ENCODE data around the gene EDAR. TPM values are rescaled to one million over a fixed set of nuclear protein-coding genes. Genes with fewer than 3 reads are reported as not detected.

Gene EDAR
- polyA plus RNA-seq, 1 experiment: not detected

DNA sequence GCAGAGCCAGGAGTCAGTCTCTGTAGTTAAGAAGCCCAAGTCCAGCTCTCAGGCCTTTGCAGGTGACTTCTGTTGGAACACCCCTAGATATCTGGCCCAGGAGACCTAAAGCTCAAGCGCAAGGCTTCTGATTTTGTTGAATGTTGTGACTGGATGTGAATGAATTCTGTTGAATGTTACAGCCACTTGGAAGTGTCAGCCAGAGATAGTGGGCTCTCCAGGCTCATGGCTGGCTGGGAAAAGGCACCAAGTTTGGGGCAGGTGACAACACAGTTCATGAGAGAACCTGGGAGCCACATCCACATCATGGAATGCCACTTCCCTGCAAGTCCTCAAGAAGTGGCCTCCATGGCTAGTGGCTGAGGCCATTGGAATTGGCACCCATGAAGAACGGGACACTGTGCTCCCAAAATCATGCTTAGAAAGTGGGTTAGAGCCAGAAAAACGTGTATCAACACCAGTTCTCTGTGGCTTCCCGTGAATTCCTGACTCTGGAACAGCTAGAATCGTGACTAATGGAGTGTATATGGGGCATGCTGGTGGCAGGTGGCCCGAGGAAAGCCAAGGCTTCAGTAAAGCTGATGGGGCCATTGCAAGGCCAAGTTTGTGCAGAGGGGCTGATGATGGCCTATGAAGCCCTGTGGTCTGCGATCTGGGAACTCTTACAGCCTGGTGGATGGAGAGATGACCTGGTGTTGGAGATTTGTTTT is 30.2 kb downstream of the EDAR start:
- ChIA-PET CTCF (no interaction called here), POLR2A (no interaction called here)
- TF ChIP-seq, protein P1, sequence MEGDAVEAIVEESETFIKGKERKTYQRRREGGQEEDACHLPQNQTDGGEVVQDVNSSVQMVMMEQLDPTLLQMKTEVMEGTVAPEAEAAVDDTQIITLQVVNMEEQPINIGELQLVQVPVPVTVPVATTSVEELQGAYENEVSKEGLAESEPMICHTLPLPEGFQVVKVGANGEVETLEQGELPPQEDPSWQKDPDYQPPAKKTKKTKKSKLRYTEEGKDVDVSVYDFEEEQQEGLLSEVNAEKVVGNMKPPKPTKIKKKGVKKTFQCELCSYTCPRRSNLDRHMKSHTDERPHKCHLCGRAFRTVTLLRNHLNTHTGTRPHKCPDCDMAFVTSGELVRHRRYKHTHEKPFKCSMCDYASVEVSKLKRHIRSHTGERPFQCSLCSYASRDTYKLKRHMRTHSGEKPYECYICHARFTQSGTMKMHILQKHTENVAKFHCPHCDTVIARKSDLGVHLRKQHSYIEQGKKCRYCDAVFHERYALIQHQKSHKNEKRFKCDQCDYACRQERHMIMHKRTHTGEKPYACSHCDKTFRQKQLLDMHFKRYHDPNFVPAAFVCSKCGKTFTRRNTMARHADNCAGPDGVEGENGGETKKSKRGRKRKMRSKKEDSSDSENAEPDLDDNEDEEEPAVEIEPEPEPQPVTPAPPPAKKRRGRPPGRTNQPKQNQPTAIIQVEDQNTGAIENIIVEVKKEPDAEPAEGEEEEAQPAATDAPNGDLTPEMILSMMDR (IDR thresholded peaks at IDR 0.05; ENCODE audit: low read depth, low read length): no peak
- Histone ChIP-seq H3K27ac (ENCODE audit: low read depth, low read length) (no peak overlapping the region), H3K4me3 (ENCODE audit: low read depth, low read length) (no peak overlapping the region), H3K9me3 (ENCODE audit: control insufficient read depth, insufficient read depth, low read length) (no peaks in the 10 kb centered on the region; the same call in 1 of the 2 replicates), H3K27me3 (ENCODE audit: control insufficient read depth, insufficient read depth, low read length) (peaks cover 45% of the 10 kb centered on the region)
- no peak for DNase-seq (ENCODE audit: low read depth, low spot score)

DNA sequence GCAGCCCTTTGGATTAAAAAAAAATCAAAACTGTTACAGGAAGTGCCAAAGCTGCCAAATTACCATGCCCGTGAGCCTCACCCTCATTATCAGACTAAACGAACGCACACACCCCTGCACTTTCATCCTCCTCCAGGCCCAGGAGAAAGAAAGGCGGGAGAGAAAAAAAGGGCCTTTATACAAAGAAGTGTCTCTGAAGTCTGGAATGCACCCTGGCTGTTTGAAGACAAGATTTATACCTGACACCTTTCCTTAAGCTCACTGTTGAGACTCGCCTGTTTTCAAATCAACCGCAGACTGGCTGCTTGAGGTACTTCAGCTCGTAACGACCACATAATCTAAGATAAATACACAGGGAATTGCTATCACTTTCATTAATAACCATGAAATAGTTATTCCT is 31.0 kb downstream of the EDAR start:
- Histone ChIP-seq H3K27me3 (ENCODE audit: control insufficient read depth, insufficient read depth, low read length) (peaks cover 51% of the 10 kb centered on the region), H3K9me3 (ENCODE audit: control insufficient read depth, insufficient read depth, low read length) (no peaks in the 10 kb centered on the region; the same call in 1 of the 2 replicates), H3K27ac (ENCODE audit: low read depth, low read length) (no peak overlapping the region), H3K4me3 (ENCODE audit: low read depth, low read length) (no peak overlapping the region)
- CTCF ChIA-PET: interaction anchor here (0.6 kb wide), 1 partner anchor 18 kb away, joined by 3 read pairs; no protein-coding TSS in a partner anchor
- TF ChIP-seq, protein P1 (IDR thresholded peaks at IDR 0.05; ENCODE audit: low read depth, low read length): no peak
- no peak for DNase-seq (ENCODE audit: low read depth, low spot score)
- POLR2A ChIA-PET: no interaction called here

DNA sequence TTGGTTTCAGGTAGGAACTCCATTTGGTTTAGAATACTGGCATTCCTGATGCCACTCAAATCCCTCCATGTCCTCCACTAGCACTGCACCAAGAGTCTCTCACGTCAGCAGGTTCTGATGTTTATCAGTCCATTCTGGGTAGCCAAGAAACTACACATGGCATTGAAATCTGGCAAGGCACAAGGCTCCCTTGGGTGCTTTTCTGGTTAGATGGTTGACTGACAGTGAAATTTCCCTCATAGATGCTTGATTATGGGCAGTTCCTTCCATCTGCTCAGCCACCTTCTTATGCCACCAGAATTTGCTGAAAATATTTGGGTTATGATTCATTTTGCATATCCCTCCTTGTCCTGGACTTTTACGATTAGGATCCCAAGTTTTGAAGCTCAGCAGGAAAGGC is 32.6 kb downstream of the EDAR start:
- H3K27ac ChIP-seq (ENCODE audit: low read depth, low read length): no peak overlapping the region
- no peak overlapping the region for H3K4me3 ChIP-seq (ENCODE audit: low read depth, low read length)
- ChIA-PET CTCF (no interaction called here), POLR2A (no interaction called here)
- no peak for DNase-seq (ENCODE audit: low read depth, low spot score)
- no peaks in the 10 kb centered on the region; the same call in 1 of the 2 replicates for H3K9me3 ChIP-seq (ENCODE audit: control insufficient read depth, insufficient read depth, low read length)
- H3K27me3 ChIP-seq (ENCODE audit: control insufficient read depth, insufficient read depth, low read length): peaks cover 45% of the 10 kb centered on the region
- TF ChIP-seq, protein P1 (IDR thresholded peaks at IDR 0.05; ENCODE audit: low read depth, low read length): no peak

DNA sequence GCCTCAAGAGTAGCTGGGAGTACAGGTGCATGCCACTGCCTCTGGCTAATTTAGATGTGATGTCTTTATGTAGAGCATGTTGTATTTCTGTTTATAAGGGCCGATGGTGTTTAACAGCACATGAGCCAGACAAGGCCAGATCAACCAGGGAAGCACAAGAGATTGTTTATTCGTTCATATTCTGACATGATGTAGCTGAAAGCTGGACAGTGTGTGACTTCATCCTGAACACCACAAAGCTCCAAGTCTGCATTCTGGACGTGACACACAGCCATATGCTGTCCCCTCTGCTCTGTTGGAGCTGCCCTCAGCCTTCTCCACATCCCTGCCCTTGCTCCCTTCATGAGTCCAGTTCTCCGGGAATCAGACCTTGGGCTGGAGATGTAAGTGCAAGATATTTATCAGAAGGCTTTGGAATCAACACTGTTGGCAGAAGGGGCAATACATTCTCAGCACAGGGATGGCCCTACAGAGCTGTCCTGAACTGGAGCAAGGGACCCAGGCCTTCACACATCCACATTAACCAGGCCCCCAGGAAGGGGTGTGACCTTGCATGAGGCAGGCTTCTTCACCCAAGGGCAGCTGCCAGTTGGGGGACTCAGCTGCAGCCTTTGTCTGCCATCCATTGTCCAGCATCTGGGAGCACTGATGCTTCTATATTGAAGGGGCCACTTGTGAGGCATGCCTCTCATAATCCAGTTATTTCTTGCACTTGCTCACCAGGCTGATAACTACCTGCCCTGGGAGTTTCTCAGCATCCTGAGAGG is 38.5 kb downstream of the EDAR start:
- ChIA-PET CTCF (no interaction called here), POLR2A (no interaction called here)
- Histone ChIP-seq H3K9me3 (ENCODE audit: control insufficient read depth, insufficient read depth, low read length) (peaks cover 8% of the 10 kb centered on the region), H3K27ac (ENCODE audit: low read depth, low read length) (no peak overlapping the region), H3K4me3 (ENCODE audit: low read depth, low read length) (no peak overlapping the region), H3K27me3 (ENCODE audit: control insufficient read depth, insufficient read depth, low read length) (peaks cover 25% of the 10 kb centered on the region)
- TF ChIP-seq, protein P1 (IDR thresholded peaks at IDR 0.05; ENCODE audit: low read depth, low read length): no peak
- no peak for DNase-seq (ENCODE audit: low read depth, low spot score)
